H9 (cell line): ENCODE results near the gene PTGIR. TPM values are rescaled to one million over a fixed set of nuclear protein-coding genes. Genes with fewer than 3 reads are reported as not detected.

Source experiments
- DNase-seq: peaks from one replicate; pipeline ENCODE4 v3.0.0-alpha.2; 2017
- H2AFZ ChIP-seq: one replicate; pipeline ENCODE4 v1.6.1; 2013; ENCODE audit warnings: mild to moderate bottlenecking, low read length, control low read depth, moderate library complexity
- H2AK5ac ChIP-seq: 2 replicates; pipeline ENCODE4 v1.6.1; 2013; ENCODE audit warnings: low read length, control low read depth, mixed read lengths; ENCODE audit not compliant: insufficient read length
- H2BK120ac ChIP-seq: one replicate; pipeline ENCODE4 v1.6.1; 2013; ENCODE audit warnings: low read depth, mild to moderate bottlenecking, low read length, control low read depth, inconsistent platforms; ENCODE audit not compliant: poor library complexity, severe bottlenecking
- H2BK12ac ChIP-seq: 2 replicates; pipeline ENCODE4 v1.6.1; 2013; ENCODE audit warnings: low read length, control low read depth, mixed read lengths, low read depth; ENCODE audit not compliant: insufficient read length
- H2BK15ac ChIP-seq: 2 replicates; pipeline ENCODE4 v1.6.1; 2013; ENCODE audit warnings: low read depth, low read length, control low read depth
- H2BK20ac ChIP-seq: one replicate; pipeline ENCODE4 v1.6.1; 2013; ENCODE audit warnings: low read depth, mild to moderate bottlenecking, low read length, control low read depth, inconsistent platforms; ENCODE audit not compliant: poor library complexity, severe bottlenecking
- H2BK5ac ChIP-seq: 2 replicates; pipeline ENCODE4 v1.6.1; 2013; ENCODE audit warnings: low read length, control low read depth, mixed read lengths; ENCODE audit not compliant: insufficient read length
- H3K14ac ChIP-seq: 2 replicates; pipeline ENCODE4 v1.6.1; 2013; ENCODE audit warnings: low read length, control low read depth; ENCODE audit not compliant: insufficient read depth
- H3K18ac ChIP-seq: 2 replicates; pipeline ENCODE4 v1.6.1; 2013; ENCODE audit warnings: low read depth, mild to moderate bottlenecking, mixed read lengths, low read length, control low read depth; ENCODE audit not compliant: insufficient read length
- H3K23ac ChIP-seq: 2 replicates; pipeline ENCODE4 v1.6.1; 2013; ENCODE audit warnings: low read length, control low read depth, mixed read lengths, low read depth; ENCODE audit not compliant: insufficient read length
- H3K23me2 ChIP-seq: 2 replicates; pipeline ENCODE4 v1.6.1; 2013; ENCODE audit warnings: low read depth, mild to moderate bottlenecking, mixed read lengths, low read length, control low read depth; ENCODE audit not compliant: insufficient read length, poor library complexity, severe bottlenecking
- H3K27ac ChIP-seq: 2 replicates; pipeline ENCODE4 v1.5.1; 2013; ENCODE audit warnings: low read length, control low read depth, mixed read lengths, low read depth; ENCODE audit not compliant: insufficient read length
- H3K27me3 ChIP-seq: 2 replicates; pipeline ENCODE4 v1.6.1; 2013; ENCODE audit warnings: low read length, control low read depth, inconsistent platforms; ENCODE audit not compliant: insufficient read depth
- H3K4ac ChIP-seq: 2 replicates; pipeline ENCODE4 v1.6.1; 2013; ENCODE audit warnings: low read depth, mild to moderate bottlenecking, control low read depth, inconsistent platforms, low read length, moderate library complexity
- H3K4me1 ChIP-seq: 2 replicates; pipeline ENCODE4 v1.6.1; 2013; ENCODE audit warnings: low read length, control low read depth, inconsistent platforms; ENCODE audit not compliant: insufficient read depth
- H3K4me2 ChIP-seq: 2 replicates; pipeline ENCODE4 v1.6.1; 2013; ENCODE audit warnings: low read length, control low read depth, mixed read lengths; ENCODE audit not compliant: insufficient read length, insufficient read depth
- H3K56ac ChIP-seq: 2 replicates; pipeline ENCODE4 v1.6.1; 2013; ENCODE audit warnings: low read depth, mild to moderate bottlenecking, mixed read lengths, low read length, control low read depth; ENCODE audit not compliant: insufficient read length
- H3K79me1 ChIP-seq: 2 replicates; pipeline ENCODE4 v1.6.1; 2013; ENCODE audit warnings: low read depth, mild to moderate bottlenecking, moderate library complexity, low read length, control low read depth, inconsistent platforms; ENCODE audit not compliant: insufficient read depth, poor library complexity, severe bottlenecking
- H3K79me2 ChIP-seq: 2 replicates; pipeline ENCODE4 v1.6.1; 2013; ENCODE audit warnings: low read length, control low read depth, inconsistent platforms; ENCODE audit not compliant: insufficient read depth
- H3K9ac ChIP-seq: 2 replicates; pipeline ENCODE4 v1.6.1; 2013; ENCODE audit warnings: low read length, control low read depth, mixed read lengths; ENCODE audit not compliant: insufficient read length; ENCODE audit errors: extremely low read depth
- H3K9me3 ChIP-seq: one replicate; pipeline ENCODE4 v1.6.1; 2013; ENCODE audit warnings: low read depth, low read length, inconsistent platforms; ENCODE audit not compliant: control insufficient read depth
- H3T11ph ChIP-seq: one replicate; pipeline ENCODE4 v1.6.1; 2013; ENCODE audit warnings: mild to moderate bottlenecking, low read length, control low read depth, inconsistent platforms
- H4K20me1 ChIP-seq: one replicate; pipeline ENCODE4 v1.6.1; 2013; ENCODE audit not compliant: control insufficient read depth, insufficient read length, insufficient read depth
- H4K5ac ChIP-seq: 2 replicates; pipeline ENCODE4 v1.6.1; 2013; ENCODE audit warnings: low read depth, mild to moderate bottlenecking, mixed read lengths, low read length, control low read depth; ENCODE audit not compliant: insufficient read length
- H4K8ac ChIP-seq: replicated peaks from 2 replicates; pipeline ENCODE4 v1.6.1; 2013; ENCODE audit warnings: low read length, control low read depth, mixed read lengths, low read depth; ENCODE audit not compliant: insufficient read length
- H4K91ac ChIP-seq: 2 replicates; pipeline ENCODE4 v1.6.1; 2013; ENCODE audit warnings: low read depth, mild to moderate bottlenecking, moderate library complexity, mixed read lengths, low read length, control low read depth; ENCODE audit not compliant: insufficient read length
- H3K27ac Mint-ChIP-seq, 3 experiments: 2 replicates in 2 of 3; 3 replicates in 1 of 3; pipeline ENCODE4 v1.8.0; 2020 to 2021; ENCODE audit warnings: mixed read lengths in 3 of 3, mild to moderate bottlenecking in 1 of 3, moderate library complexity in 1 of 3
- H3K27me3 Mint-ChIP-seq: 2 replicates; pipeline ENCODE4 v1.8.0; 2021; ENCODE audit warnings: low read depth, mild to moderate bottlenecking, moderate library complexity, mixed read lengths
- H3K36me3 Mint-ChIP-seq, 3 experiments: 2 replicates in 2 of 3; 3 replicates in 1 of 3; pipeline ENCODE4 v1.8.0; 2020 to 2021; ENCODE audit warnings: low read depth in 3 of 3, mixed read lengths in 3 of 3; ENCODE audit not compliant: insufficient read depth in 1 of 3
- H3K4me1 Mint-ChIP-seq, 2 experiments: 2 replicates each; pipeline ENCODE4 v1.8.0; 2020; ENCODE audit warnings: mixed read lengths in 2 of 2
- H3K4me3 Mint-ChIP-seq, 2 experiments: 2 replicates in 1 of 2; 3 replicates in 1 of 2; pipeline ENCODE4 v1.8.0; 2020 to 2021; ENCODE audit warnings: mild to moderate bottlenecking in 2 of 2, mixed read lengths in 2 of 2, moderate library complexity in 1 of 2
- H3K9me3 Mint-ChIP-seq, 2 experiments: 2 replicates in 1 of 2; 3 replicates in 1 of 2; pipeline ENCODE4 v1.8.0; 2020; ENCODE audit warnings: mild to moderate bottlenecking in 2 of 2, mixed read lengths in 2 of 2, moderate library complexity in 1 of 2
- WGBS: extraction: QIAGEN DNeasy Blood & Tissue Kit; methylation state at CpG from one replicate; pipeline ENCODE4 v1.1.7; 2013; ENCODE audit warnings: missing lambda C conversion rate, low lambda C conversion rate, mixed read lengths; ENCODE audit not compliant: insufficient read length; ENCODE audit errors: extremely low coverage; 5-methylcytosine and 5-hydroxymethylcytosine counted together
- total RNA-seq: library from RNA; stranded (reverse); gene quantifications from 2 replicates; pipeline ENCODE4 v1.2.1, GENCODE V29; 2021
- TF ChIP-seq, protein P1 (sequence below): fragments of 200-600 bp; sonication (generic); conservative IDR thresholded peaks from 3 replicates; pipeline ENCODE4 v1.8.0; 2021; ENCODE audit warnings: antibody characterized with exemption, mild to moderate bottlenecking

PTGIR gene
- total RNA-seq, 1 experiment from 2014 or later, result not detected

GRCh38 chr19:46626446-46626845 is 1.6 kb upstream of the PTGIR start:
- H4K5ac ChIP-seq, result no peak overlapping the region
- Mint-ChIP-seq H3K27ac (no peak overlapping the region), H3K9me3 (no peaks in the 10 kb centered on the region; a peak in 2 of 5 replicates), H3K4me3 (no peak overlapping the region; a peak in 1 of 5 replicates), H3K4me1 (peaks cover 10 to 24% of the 10 kb centered on the region in 2 experiments), H3K36me3 (no peaks in the 10 kb centered on the region), H3K27me3 (peaks cover 8% of the 10 kb centered on the region)
- H2BK120ac ChIP-seq, result no peak overlapping the region
- peaks cover 7% of the 10 kb centered on the region; the same call in 1 of the 2 replicates for H3K4me1 ChIP-seq
- no peak overlapping the region for H4K8ac ChIP-seq
- no peak overlapping the region for H3K14ac ChIP-seq
- no peak overlapping the region for H2AFZ ChIP-seq
- no peak overlapping the region for H2BK20ac ChIP-seq
- H4K20me1 ChIP-seq, result no peaks in the 10 kb centered on the region
- H2AK5ac ChIP-seq, result no peak overlapping the region
- H3K9me3 ChIP-seq, result no peaks in the 10 kb centered on the region
- H3K4me2 ChIP-seq, result no peak overlapping the region
- peaks cover 3% of the 10 kb centered on the region; the same call in 1 of the 2 replicates for H3K27me3 ChIP-seq
- no peak overlapping the region for H4K91ac ChIP-seq
- WGBS, result no CpG with 5 or more reads among the region's 14 CpGs
- no peak overlapping the region for H3K4ac ChIP-seq
- TF ChIP-seq, protein P1, sequence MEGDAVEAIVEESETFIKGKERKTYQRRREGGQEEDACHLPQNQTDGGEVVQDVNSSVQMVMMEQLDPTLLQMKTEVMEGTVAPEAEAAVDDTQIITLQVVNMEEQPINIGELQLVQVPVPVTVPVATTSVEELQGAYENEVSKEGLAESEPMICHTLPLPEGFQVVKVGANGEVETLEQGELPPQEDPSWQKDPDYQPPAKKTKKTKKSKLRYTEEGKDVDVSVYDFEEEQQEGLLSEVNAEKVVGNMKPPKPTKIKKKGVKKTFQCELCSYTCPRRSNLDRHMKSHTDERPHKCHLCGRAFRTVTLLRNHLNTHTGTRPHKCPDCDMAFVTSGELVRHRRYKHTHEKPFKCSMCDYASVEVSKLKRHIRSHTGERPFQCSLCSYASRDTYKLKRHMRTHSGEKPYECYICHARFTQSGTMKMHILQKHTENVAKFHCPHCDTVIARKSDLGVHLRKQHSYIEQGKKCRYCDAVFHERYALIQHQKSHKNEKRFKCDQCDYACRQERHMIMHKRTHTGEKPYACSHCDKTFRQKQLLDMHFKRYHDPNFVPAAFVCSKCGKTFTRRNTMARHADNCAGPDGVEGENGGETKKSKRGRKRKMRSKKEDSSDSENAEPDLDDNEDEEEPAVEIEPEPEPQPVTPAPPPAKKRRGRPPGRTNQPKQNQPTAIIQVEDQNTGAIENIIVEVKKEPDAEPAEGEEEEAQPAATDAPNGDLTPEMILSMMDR, result no peak
- H3K79me2 ChIP-seq, result no peaks in the 10 kb centered on the region
- H3K79me1 ChIP-seq, result no peaks in the 10 kb centered on the region
- no peak overlapping the region for H3K56ac ChIP-seq
- H3K27ac ChIP-seq, result no peak overlapping the region
- no peak overlapping the region for H3T11ph ChIP-seq
- H3K23ac ChIP-seq, result no peak overlapping the region
- H2BK15ac ChIP-seq, result no peak overlapping the region
- H3K9ac ChIP-seq, result no peak overlapping the region
- H2BK12ac ChIP-seq, result no peak overlapping the region
- no peaks in the 10 kb centered on the region for H3K23me2 ChIP-seq
- no peak for DNase-seq
- H3K18ac ChIP-seq, result no peak overlapping the region
- H2BK5ac ChIP-seq, result no peak overlapping the region
